Cardiac muscle cell (in vitro differentiated cells and primary cell): ENCODE measurements around the gene SUSD1. TPM values are rescaled to one million over a fixed set of nuclear protein-coding genes. Genes with fewer than 3 reads are reported as not detected.

ENCODE experiments used
- DNase-seq, 2 donors: peaks; one replicate each; pipeline versions ENCODE4 v3.0.0 to v3.0.0-alpha.2; 2010 to 2017; ENCODE audit warnings: low read depth in 1 of 2, low spot score in 1 of 2
- H3K27ac ChIP-seq: fragments of 200-600 bp; sonication (generic); 2 replicates; pipeline ENCODE4 v1.5.1; 2016
- H3K27me3 ChIP-seq: fragments of 200-600 bp; sonication (generic); 2 replicates; pipeline ENCODE4 v1.6.0; 2016; ENCODE audit warnings: control low read depth
- H3K36me3 ChIP-seq: fragments of 200-600 bp; sonication (generic); 2 replicates; pipeline ENCODE4 v1.5.1; 2016; ENCODE audit warnings: control low read depth
- H3K4me1 ChIP-seq: fragments of 200-600 bp; sonication (generic); 2 replicates; pipeline ENCODE4 v1.8.1; 2017; ENCODE audit warnings: low read depth, mild to moderate bottlenecking, mixed run types
- H3K4me3 ChIP-seq: fragments of 200-600 bp; sonication (generic); 2 replicates; pipeline ENCODE4 v1.5.1; 2016; ENCODE audit warnings: mild to moderate bottlenecking
- H3K9me3 ChIP-seq: fragments of 200-600 bp; sonication (generic); 2 replicates; pipeline ENCODE4 v1.5.1; 2017; ENCODE audit warnings: low read depth, mild to moderate bottlenecking, control low read depth
- CTCF ChIP-seq: IDR thresholded peaks from 2 replicates; pipeline ENCODE4 v1.5.1; 2012; ENCODE audit warnings: low read depth, mild to moderate bottlenecking, low read length
- polyA plus RNA-seq: library from polyadenylated mRNA; unstranded; fragments of >200 nt; fragmentation: Nextera tagmentation; extraction: Ambion mirVana; gene quantifications from 2 replicates; pipeline ENCODE4 v1.2.1, GENCODE V29; 2016
- total RNA-seq: library from RNA; depleted of rRNA; stranded (reverse); fragments of >200 nt; gene quantifications from 2 replicates; pipeline ENCODE4 v1.2.3, GENCODE V29; 2016

SUSD1 gene
- total and polyA plus RNA-seq, 2 experiments from 2014 or later, result 9.7 to 15.2 TPM

- Histone ChIP-seq H3K36me3 (no peaks in the 10 kb centered on the region), H3K4me3 (no peak overlapping the region), H3K27ac (no peak overlapping the region), H3K4me1 (peaks cover 13% of the 10 kb centered on the region), H3K27me3 (no peaks in the 10 kb centered on the region), H3K9me3 (no peaks in the 10 kb centered on the region)
- peak in 1 of 2 donors; percentile 14 for DNase-seq
- TF ChIP-seq CTCF, result no peak
Observed at GRCh38 chr9:112029921-112030444, 145.1 kb downstream of the SUSD1 start.

GRCh38 chr9:112028242-112029221 is 146.6 kb downstream of the SUSD1 start:
- no peak for DNase-seq
- TF ChIP-seq CTCF, result no peak
- no peaks in the 10 kb centered on the region for H3K9me3 ChIP-seq
- no peak overlapping the region for H3K4me3 ChIP-seq
- peaks cover 13% of the 10 kb centered on the region for H3K4me1 ChIP-seq
- H3K27me3 ChIP-seq, result no peaks in the 10 kb centered on the region
- H3K36me3 ChIP-seq, result no peaks in the 10 kb centered on the region
- no peak overlapping the region for H3K27ac ChIP-seq

DNA sequence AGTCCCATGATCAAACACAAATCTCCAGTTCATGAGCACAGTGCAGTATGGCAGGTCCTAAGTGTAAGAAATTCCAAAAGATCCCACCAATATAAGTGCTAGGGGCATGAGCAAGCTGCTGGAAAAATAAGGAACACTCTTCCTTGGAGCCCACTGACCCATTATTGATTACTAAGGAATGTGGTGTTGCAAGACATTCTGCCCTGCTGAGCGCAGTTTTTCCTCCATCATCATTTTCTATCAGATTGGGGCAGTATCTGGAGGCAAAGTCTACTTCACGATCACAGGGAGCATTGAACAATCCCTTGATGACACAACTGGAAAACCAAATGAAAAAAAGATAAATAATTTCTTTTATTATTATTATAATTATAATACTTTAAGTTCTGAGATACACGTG is 149.2 kb downstream of the SUSD1 start:
- DNase-seq, result no peak
- no peak for TF ChIP-seq CTCF
- no peaks in the 10 kb centered on the region for H3K36me3 ChIP-seq
- no peak overlapping the region for H3K27ac ChIP-seq
- H3K9me3 ChIP-seq, result no peaks in the 10 kb centered on the region
- peaks cover 5% of the 10 kb centered on the region for H3K4me1 ChIP-seq
- no peak overlapping the region for H3K4me3 ChIP-seq
- H3K27me3 ChIP-seq, result no peaks in the 10 kb centered on the region

DNA sequence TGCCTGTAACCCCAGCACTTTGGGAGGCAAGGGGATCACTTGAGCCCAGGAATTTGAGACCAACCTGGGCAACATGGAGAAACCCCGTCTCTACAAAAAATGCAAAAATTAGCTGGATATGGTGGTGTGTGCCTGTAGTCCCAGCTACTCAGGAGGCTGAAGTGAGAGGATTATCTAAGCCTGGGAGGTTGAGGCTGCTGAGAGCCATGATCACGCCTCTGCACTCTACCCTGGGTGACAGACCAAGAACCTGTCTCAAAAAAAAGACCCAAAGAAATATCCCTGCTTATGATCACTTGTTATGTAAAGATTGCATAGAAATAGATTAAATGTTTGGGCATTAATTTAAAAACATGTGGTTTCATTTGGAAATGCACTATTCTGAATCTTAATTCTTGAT is 153.4 kb downstream of the SUSD1 start:
- Histone ChIP-seq H3K27me3 (no peaks in the 10 kb centered on the region), H3K9me3 (no peaks in the 10 kb centered on the region), H3K4me3 (no peak overlapping the region), H3K36me3 (no peaks in the 10 kb centered on the region), H3K4me1 (no peaks in the 10 kb centered on the region), H3K27ac (no peak overlapping the region)
- no peak for DNase-seq
- TF ChIP-seq CTCF, result no peak

DNA sequence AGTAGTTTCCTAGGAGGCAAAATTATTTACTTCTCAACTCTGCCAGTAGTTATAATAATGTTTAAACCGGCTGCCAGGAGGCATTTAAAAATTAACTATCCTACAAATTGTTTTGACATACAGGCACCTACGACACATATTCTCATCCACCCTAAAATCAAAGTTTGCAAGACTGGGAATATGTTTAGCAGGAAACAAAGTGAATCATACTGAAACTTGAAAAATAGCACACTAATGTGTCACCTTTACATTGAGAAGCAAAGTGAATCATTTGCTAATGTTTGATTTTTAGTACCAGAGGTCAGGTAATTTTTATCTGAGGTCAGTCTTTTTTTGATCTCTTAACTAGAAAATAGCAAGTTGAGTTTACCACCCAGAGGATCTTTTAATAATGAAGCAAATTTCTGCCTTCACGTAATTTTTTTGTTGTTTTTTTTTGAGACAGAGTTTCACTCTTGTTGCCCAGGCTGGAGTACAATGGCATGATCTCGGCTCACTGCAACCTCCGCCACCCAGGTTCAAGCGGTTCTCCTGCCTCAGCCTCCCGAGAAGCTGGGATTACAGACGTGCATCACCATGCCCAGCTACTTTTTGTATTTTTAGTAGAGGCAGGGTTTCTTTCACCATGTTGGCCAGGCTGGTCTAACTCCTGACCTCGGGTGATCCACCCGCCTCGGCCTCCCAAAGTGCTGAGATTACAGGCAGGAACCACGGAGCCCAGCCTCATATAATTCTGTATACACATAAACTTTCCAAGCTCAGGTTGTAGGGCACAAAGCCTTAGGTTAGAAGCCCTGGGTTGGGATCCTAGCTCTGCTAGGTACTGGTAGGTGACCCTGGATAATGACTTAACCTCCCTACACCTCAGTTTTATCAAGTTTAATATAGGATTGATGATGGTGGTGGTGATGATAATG is 154.2 kb downstream of the SUSD1 start:
- no peak for TF ChIP-seq CTCF
- Histone ChIP-seq H3K4me3 (no peak overlapping the region), H3K27ac (no peak overlapping the region), H3K9me3 (no peaks in the 10 kb centered on the region), H3K36me3 (no peaks in the 10 kb centered on the region), H3K4me1 (no peaks in the 10 kb centered on the region), H3K27me3 (no peaks in the 10 kb centered on the region)
- DNase-seq, result peak in 1 of 2 donors; percentile 43
